ENCODE data around the gene PPARG.

The PPARG gene

DNA sequence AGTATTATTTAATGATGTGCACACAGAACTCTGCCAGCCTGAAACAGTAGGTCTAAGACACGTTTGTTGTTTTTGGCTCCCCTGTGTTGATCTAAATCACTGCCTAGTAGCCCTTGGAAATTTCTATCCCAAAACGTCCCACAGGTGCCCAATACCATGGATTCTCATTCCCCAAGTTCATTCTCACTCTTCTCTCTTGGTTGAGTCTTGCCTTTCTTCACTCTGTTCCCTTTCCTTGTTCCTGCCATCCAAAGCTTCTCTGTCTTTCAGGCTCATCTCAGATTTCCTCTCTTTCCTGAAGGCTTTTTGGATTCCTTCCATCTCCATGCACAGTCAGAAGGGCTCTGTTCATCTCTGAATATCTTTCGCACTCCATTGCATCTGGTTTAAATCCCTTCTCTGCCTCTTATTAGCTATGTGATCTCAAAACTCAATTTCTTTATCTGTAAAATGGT is 54.2 kb downstream of the PPARG start:
- Histone ChIP-seq H3K27ac (ENCODE audit: low read depth, low read length) (no peak overlapping the region), H3K36me3 (ENCODE audit: control insufficient read depth, insufficient read depth, low read length) (no peaks in the 10 kb centered on the region), H3K27me3 (ENCODE audit: control insufficient read depth, insufficient read depth, low read length) (no peaks in the 10 kb centered on the region), H3K4me1 (ENCODE audit: control insufficient read depth, insufficient read depth, low read length) (no peaks in the 10 kb centered on the region), H3K9ac (ENCODE audit: low read depth, low read length) (no peak overlapping the region), H3K4me3 (ENCODE audit: low read depth, low read length) (no peak overlapping the region), H3K9me3 (ENCODE audit: control insufficient read depth, insufficient read depth, low read length) (no peaks in the 10 kb centered on the region)

DNA sequence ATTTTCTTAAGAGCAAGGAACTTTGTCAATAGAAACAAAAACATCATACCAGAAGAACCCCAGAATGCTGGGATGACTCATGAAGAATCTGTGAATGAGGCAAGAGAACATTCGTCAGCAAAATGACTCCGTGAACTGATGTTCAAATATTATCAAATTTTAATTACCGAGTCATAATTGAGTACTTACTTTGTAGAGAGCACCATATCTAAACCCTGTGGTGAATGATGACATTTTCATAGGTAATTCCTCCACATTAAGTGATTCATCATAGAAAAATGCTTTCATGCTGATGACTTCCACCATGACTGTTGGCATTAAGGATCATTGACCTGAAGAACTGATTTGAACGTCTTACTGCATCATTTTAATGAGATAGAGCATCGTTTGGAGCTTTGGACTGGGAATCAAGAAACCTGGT is 56.3 kb downstream of the PPARG start:
- Histone ChIP-seq H3K36me3 (ENCODE audit: control insufficient read depth, insufficient read depth, low read length) (no peaks in the 10 kb centered on the region), H3K9me3 (ENCODE audit: control insufficient read depth, insufficient read depth, low read length) (no peaks in the 10 kb centered on the region), H3K4me1 (ENCODE audit: control insufficient read depth, insufficient read depth, low read length) (peaks cover 5% of the 10 kb centered on the region; the same call in 1 of the 2 replicates), H3K9ac (ENCODE audit: low read depth, low read length) (no peak overlapping the region), H3K4me3 (ENCODE audit: low read depth, low read length) (no peak overlapping the region), H3K27ac (ENCODE audit: low read depth, low read length) (no peak overlapping the region), H3K27me3 (ENCODE audit: control insufficient read depth, insufficient read depth, low read length) (no peaks in the 10 kb centered on the region)

DNA sequence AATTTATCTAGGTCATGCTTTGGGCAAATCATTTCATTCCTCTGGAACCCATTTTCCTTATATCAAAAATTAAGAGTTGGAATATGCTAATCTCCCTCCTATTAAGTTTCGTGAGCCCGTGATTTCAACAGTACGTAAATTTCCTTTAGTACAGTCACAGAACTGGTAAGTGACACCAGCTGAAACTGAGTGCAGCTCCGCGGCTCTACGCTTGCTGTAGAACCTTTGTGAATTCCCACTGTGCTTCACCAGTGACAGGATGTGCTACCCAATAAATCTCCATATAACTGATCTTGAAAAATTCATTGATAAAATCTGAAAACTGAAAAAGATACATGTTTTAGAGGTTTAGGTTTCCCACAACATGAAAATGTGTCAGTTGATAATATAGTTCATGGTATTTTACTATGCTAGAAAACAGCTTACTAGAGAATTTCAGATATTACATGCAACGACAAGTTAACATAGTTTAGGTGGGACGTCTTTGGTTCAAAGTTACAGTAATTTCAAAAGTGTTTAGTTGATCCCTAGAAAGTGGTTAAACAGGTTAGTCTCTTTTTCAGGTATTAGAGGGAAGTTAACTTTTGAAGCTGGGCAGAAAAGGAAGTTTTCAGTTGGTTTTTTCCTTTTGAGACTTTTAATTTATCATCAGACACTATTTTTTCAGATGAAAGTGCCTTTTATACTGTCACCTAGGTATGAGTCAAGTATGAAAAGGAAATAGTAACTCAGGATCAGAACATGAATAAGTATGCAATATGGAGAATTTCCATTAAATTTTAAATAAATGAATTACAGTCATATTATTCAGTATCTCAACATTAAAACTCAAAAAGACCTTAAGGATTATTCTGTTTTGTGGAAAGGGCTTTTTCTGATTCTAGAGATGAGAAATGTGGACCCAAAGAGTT is 57.0 kb downstream of the PPARG start:
- no peaks in the 10 kb centered on the region for H3K36me3 ChIP-seq (ENCODE audit: control insufficient read depth, insufficient read depth, low read length)
- H3K27me3 ChIP-seq (ENCODE audit: control insufficient read depth, insufficient read depth, low read length), result no peaks in the 10 kb centered on the region
- H3K27ac ChIP-seq (ENCODE audit: low read depth, low read length), result no peak overlapping the region
- H3K9me3 ChIP-seq (ENCODE audit: control insufficient read depth, insufficient read depth, low read length), result no peaks in the 10 kb centered on the region
- no peak overlapping the region for H3K9ac ChIP-seq (ENCODE audit: low read depth, low read length)
- no peak overlapping the region for H3K4me3 ChIP-seq (ENCODE audit: low read depth, low read length)
- peaks cover 5% of the 10 kb centered on the region; the same call in 1 of the 2 replicates for H3K4me1 ChIP-seq (ENCODE audit: control insufficient read depth, insufficient read depth, low read length)

DNA sequence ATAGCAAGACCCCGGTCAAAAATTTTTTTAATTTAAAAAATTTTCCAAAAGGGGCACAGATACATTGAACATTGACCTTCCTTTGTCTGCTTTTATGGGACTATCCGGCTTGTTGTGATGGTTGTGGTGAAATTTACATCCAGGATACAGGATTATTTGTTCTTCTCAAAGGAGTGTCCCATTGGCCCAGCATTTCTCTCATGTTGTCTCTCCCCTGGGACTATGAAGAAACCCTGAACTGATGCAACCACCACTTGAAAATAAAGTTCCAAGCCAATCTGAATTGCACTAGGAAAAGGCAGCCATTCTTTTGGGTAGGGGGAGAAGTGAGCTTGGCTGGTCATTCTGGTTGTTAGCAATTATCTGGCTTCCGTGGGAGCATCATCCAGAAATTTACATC is 58.4 kb downstream of the PPARG start:
- Histone ChIP-seq H3K27ac (ENCODE audit: low read depth, low read length) (no peak overlapping the region), H3K9me3 (ENCODE audit: control insufficient read depth, insufficient read depth, low read length) (no peaks in the 10 kb centered on the region), H3K27me3 (ENCODE audit: control insufficient read depth, insufficient read depth, low read length) (no peaks in the 10 kb centered on the region), H3K4me1 (ENCODE audit: control insufficient read depth, insufficient read depth, low read length) (peaks cover 5% of the 10 kb centered on the region; the same call in 1 of the 2 replicates), H3K9ac (ENCODE audit: low read depth, low read length) (no peak overlapping the region), H3K36me3 (ENCODE audit: control insufficient read depth, insufficient read depth, low read length) (no peaks in the 10 kb centered on the region), H3K4me3 (ENCODE audit: low read depth, low read length) (no peak overlapping the region)

DNA sequence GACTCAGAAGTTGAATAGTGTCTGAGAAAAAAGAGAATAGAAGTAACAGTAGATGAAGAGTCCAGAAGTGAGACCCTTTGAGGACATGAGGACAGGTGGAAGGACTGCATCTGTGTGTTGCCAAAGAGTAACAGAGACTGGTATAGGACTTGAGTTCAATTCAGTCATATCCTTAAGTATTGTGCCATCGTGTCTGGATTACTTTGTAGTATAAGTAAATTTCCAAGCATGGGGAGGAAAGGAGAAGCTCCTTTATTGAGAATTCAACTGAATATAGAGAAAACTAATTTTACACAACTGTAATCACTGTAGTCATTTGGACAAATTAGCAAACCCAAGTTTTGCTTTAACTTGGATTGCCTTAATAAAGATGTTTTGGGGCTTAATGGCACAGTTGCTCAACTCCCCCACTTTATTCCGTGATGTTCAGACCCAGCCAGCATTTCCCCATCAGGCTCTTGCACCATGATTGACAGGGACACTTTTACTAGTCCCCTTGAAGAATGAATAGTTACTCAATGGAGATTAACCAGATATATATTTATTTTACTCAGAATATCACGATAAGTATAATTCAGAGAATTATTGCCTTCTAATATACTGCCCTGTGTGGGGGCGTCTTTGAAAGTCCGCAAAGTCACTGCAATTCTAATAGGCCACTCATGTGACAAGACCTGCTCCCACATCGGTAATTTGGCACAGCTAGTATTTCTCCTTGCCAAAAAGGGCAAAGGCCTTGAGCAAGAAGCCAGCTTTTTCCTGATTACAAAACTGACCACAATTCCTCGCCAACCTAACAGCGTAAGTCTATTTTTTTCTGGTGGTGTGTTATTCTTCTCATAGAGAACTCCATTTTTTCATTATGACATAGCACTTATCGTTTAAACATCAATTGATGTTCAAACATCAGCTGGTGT is 61.3 kb downstream of the PPARG start:
- Histone ChIP-seq H3K9me3 (ENCODE audit: control insufficient read depth, insufficient read depth, low read length) (no peaks in the 10 kb centered on the region), H3K27ac (ENCODE audit: low read depth, low read length) (no peak overlapping the region), H3K27me3 (ENCODE audit: control insufficient read depth, insufficient read depth, low read length) (no peaks in the 10 kb centered on the region), H3K36me3 (ENCODE audit: control insufficient read depth, insufficient read depth, low read length) (no peaks in the 10 kb centered on the region), H3K4me1 (ENCODE audit: control insufficient read depth, insufficient read depth, low read length) (peaks cover 5% of the 10 kb centered on the region; the same call in 1 of the 2 replicates), H3K9ac (ENCODE audit: low read depth, low read length) (no peak overlapping the region), H3K4me3 (ENCODE audit: low read depth, low read length) (no peak overlapping the region)

DNA sequence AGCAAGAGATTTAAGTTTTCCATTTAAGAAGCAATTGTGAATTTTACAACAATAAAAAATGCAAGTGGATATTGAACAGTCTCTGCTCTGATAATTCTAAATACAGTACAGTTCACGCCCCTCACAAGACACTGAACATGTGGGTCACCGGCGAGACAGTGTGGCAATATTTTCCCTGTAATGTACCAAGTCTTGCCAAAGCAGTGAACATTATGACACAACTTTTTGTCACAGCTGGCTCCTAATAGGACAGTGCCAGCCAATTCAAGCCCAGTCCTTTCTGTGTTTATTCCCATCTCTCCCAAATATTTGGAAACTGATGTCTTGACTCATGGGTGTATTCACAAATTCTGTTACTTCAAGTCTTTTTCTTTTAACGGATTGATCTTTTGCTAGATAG is 62.3 kb downstream of the PPARG start:
- Histone ChIP-seq H3K9me3 (ENCODE audit: control insufficient read depth, insufficient read depth, low read length) (no peaks in the 10 kb centered on the region), H3K4me1 (ENCODE audit: control insufficient read depth, insufficient read depth, low read length) (peaks cover 5% of the 10 kb centered on the region; the same call in 1 of the 2 replicates), H3K4me3 (ENCODE audit: low read depth, low read length) (no peak overlapping the region), H3K27me3 (ENCODE audit: control insufficient read depth, insufficient read depth, low read length) (no peaks in the 10 kb centered on the region), H3K9ac (ENCODE audit: low read depth, low read length) (no peak overlapping the region), H3K27ac (ENCODE audit: low read depth, low read length) (no peak overlapping the region), H3K36me3 (ENCODE audit: control insufficient read depth, insufficient read depth, low read length) (no peaks in the 10 kb centered on the region)

DNA sequence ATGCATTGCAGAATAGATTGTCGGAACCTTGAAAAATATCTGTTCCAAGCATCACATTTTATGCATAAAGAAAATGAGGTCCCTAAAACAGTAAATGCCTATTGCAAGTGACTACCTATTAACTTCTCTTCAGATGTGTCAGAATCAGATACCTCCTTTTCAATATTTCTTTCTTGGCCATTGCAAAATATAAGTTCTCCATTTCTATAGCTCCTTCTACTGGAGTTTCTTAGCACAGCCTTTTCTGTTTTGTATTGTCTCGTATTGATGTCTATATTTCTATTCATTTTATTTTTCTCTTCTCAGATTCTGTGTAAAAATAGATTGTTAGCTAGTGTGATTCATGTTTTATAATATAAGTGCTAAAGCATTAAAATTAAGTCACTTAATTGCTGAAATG is 63.4 kb downstream of the PPARG start:
- H3K4me1 ChIP-seq (ENCODE audit: control insufficient read depth, insufficient read depth, low read length), result peaks cover 5% of the 10 kb centered on the region; the same call in 1 of the 2 replicates
- no peaks in the 10 kb centered on the region for H3K36me3 ChIP-seq (ENCODE audit: control insufficient read depth, insufficient read depth, low read length)
- H3K4me3 ChIP-seq (ENCODE audit: low read depth, low read length), result no peak overlapping the region
- no peak overlapping the region for H3K9ac ChIP-seq (ENCODE audit: low read depth, low read length)
- H3K27me3 ChIP-seq (ENCODE audit: control insufficient read depth, insufficient read depth, low read length), result no peaks in the 10 kb centered on the region
- H3K9me3 ChIP-seq (ENCODE audit: control insufficient read depth, insufficient read depth, low read length), result no peaks in the 10 kb centered on the region
- H3K27ac ChIP-seq (ENCODE audit: low read depth, low read length), result no peak overlapping the region

DNA sequence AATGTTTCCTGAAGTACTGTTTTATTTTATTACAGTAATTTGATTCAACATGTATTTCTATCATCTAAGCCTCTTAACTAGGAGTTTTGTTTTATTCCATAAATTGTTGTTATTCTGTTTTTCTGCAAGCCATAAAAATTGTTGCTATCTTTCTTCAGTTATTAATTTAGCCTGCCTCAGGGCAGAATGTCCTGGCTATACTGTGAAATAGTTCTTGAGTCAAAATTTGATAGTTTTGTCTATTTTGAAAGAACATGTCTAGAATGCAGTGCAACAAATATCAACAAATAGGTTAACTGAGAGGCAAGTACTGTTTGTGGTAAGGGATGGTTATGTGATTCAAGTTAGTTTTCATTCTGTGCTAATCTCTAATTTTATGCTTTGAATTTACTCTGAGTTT is 63.9 kb downstream of the PPARG start:
- H3K27me3 ChIP-seq (ENCODE audit: control insufficient read depth, insufficient read depth, low read length), result no peaks in the 10 kb centered on the region
- no peaks in the 10 kb centered on the region for H3K9me3 ChIP-seq (ENCODE audit: control insufficient read depth, insufficient read depth, low read length)
- H3K27ac ChIP-seq (ENCODE audit: low read depth, low read length), result no peak overlapping the region
- peaks cover 5% of the 10 kb centered on the region; the same call in 1 of the 2 replicates for H3K4me1 ChIP-seq (ENCODE audit: control insufficient read depth, insufficient read depth, low read length)
- H3K4me3 ChIP-seq (ENCODE audit: low read depth, low read length), result no peak overlapping the region
- no peak overlapping the region for H3K9ac ChIP-seq (ENCODE audit: low read depth, low read length)
- no peaks in the 10 kb centered on the region for H3K36me3 ChIP-seq (ENCODE audit: control insufficient read depth, insufficient read depth, low read length)

DNA sequence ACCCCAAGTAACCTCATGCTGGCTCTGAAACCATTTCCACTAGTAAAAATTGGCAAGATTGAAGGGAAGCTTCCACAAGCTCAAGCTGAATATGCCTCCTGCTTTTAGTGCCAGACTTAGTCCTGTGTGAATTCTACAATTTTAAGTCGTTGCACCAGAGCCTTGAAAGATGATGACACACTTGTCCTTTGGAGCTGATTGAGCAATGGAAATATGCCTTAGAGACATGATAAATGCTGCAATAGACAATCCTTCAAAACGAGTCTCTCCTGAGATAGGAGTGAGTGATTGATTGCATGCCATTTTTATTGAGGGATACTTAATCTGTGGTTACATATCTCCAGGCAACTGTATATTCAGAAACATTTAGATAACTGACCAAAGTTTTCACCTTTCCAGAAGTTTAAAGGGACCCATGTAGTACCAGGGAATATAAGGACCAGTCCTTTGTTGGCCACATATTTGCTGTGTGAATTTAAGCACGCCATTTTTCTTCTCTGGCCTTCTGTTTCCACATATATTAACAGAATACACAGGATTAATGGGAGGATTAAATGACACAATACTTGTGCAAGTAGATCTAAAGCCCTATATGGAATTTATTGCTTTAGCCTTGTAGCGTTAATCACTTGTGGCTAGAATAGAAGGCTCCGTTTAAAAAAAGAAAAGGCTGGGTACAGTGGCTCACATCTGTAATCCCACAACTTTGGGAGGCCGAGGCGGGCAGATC is 65.1 kb downstream of the PPARG start:
- no peak overlapping the region for H3K27ac ChIP-seq (ENCODE audit: low read depth, low read length)
- H3K9me3 ChIP-seq (ENCODE audit: control insufficient read depth, insufficient read depth, low read length), result no peaks in the 10 kb centered on the region
- no peaks in the 10 kb centered on the region for H3K4me1 ChIP-seq (ENCODE audit: control insufficient read depth, insufficient read depth, low read length)
- no peak overlapping the region for H3K4me3 ChIP-seq (ENCODE audit: low read depth, low read length)
- no peaks in the 10 kb centered on the region for H3K36me3 ChIP-seq (ENCODE audit: control insufficient read depth, insufficient read depth, low read length)
- no peaks in the 10 kb centered on the region for H3K27me3 ChIP-seq (ENCODE audit: control insufficient read depth, insufficient read depth, low read length)
- H3K9ac ChIP-seq (ENCODE audit: low read depth, low read length), result no peak overlapping the region

DNA sequence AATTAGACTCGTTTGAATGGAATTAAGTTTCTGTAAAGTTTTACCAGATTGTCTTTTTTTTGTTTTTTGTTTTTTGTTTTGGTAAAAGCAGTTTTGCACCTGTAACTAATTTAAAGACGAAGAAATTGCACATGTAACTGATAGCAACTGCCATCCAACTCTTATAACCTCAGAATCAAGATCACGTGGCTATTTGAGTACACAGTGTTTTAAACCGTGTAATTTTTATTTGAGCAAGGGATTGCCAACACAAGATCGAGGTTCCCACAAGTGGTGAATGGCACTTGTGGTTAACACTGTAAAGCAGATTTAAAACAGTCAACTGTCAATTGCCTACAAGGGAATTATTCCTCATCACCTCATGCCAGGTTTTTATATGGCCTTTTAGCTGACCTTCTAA is 67.3 kb downstream of the PPARG start:
- no peaks in the 10 kb centered on the region for H3K9me3 ChIP-seq (ENCODE audit: control insufficient read depth, insufficient read depth, low read length)
- H3K27me3 ChIP-seq (ENCODE audit: control insufficient read depth, insufficient read depth, low read length), result no peaks in the 10 kb centered on the region
- H3K4me1 ChIP-seq (ENCODE audit: control insufficient read depth, insufficient read depth, low read length), result no peaks in the 10 kb centered on the region
- no peak overlapping the region for H3K9ac ChIP-seq (ENCODE audit: low read depth, low read length)
- H3K4me3 ChIP-seq (ENCODE audit: low read depth, low read length), result no peak overlapping the region
- H3K27ac ChIP-seq (ENCODE audit: low read depth, low read length), result no peak overlapping the region
- H3K36me3 ChIP-seq (ENCODE audit: control insufficient read depth, insufficient read depth, low read length), result no peaks in the 10 kb centered on the region

All from HUES48 (cell line).